ENCODE results near the gene PDE8B.

GRCh38 chr5:77448831-77449230 lies 238.4 kb downstream of the PDE8B start:
- TF ChIP-seq TAF1 (IDR thresholded peaks at IDR 0.05; ENCODE audit: low read depth, low read length) (no peak), POLR2A (IDR thresholded peaks at IDR 0.05; ENCODE audit: low read depth, low read length) (no peak)

All from GM12891 (cell line).